Measurements from ENCODE around the gene BCDIN3D.

Gene BCDIN3D

GRCh38 chr12:49838973-49839633 lies 3.8 kb downstream of the BCDIN3D start:
- no peak overlapping the region for H3K4me3 ChIP-seq (ENCODE audit: control insufficient read depth, low read depth, low read length)
- peak; percentile 54 for DNase-seq (ENCODE audit: low read depth)
- TF ChIP-seq, protein P1, sequence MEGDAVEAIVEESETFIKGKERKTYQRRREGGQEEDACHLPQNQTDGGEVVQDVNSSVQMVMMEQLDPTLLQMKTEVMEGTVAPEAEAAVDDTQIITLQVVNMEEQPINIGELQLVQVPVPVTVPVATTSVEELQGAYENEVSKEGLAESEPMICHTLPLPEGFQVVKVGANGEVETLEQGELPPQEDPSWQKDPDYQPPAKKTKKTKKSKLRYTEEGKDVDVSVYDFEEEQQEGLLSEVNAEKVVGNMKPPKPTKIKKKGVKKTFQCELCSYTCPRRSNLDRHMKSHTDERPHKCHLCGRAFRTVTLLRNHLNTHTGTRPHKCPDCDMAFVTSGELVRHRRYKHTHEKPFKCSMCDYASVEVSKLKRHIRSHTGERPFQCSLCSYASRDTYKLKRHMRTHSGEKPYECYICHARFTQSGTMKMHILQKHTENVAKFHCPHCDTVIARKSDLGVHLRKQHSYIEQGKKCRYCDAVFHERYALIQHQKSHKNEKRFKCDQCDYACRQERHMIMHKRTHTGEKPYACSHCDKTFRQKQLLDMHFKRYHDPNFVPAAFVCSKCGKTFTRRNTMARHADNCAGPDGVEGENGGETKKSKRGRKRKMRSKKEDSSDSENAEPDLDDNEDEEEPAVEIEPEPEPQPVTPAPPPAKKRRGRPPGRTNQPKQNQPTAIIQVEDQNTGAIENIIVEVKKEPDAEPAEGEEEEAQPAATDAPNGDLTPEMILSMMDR (conservative IDR thresholded peaks at IDR 0.05; ENCODE audit: control insufficient read depth, insufficient read depth, low read depth, low read length) = peak; percentile 77

DNA sequence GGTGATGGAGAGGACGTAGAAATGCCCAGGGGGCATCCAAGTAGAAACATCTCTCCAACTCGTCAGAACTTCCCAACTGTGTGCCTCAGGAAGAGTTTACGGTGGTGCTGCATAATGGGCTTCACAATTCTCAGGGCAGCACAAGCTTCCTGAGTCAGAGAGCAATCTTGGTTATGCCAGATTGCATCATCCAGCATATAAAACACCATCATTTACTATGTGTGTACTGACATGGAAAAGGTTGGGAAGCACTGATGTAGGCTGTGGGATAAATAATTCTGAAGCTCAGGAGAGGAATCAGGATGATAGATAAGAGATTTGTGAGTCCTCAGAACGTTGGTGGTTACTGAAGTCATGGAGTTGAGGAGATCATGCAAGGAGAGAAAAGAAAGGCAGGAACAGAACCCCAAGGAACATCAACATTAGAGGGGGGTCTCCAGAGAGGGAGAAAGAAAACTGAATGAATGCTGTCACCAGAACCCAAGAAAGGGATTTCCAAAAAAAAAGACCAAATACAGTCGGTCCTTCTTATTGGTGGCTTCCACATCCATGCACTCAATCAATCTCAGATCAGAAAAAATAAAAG lies 10.0 kb downstream of the BCDIN3D start:
- DNase-seq (ENCODE audit: low read depth) = peak; percentile 73
- no peak overlapping the region for H3K4me3 ChIP-seq (ENCODE audit: control insufficient read depth, low read depth, low read length)
- TF ChIP-seq, protein P1 (conservative IDR thresholded peaks at IDR 0.05; ENCODE audit: control insufficient read depth, insufficient read depth, low read depth, low read length) = no peak

GRCh38 chr12:49831717-49832116 lies 11.2 kb downstream of the BCDIN3D start:
- H3K4me3 ChIP-seq (ENCODE audit: control insufficient read depth, low read depth, low read length) = no peak overlapping the region
- no peak for DNase-seq (ENCODE audit: low read depth)
- TF ChIP-seq, protein P1 (conservative IDR thresholded peaks at IDR 0.05; ENCODE audit: control insufficient read depth, insufficient read depth, low read depth, low read length) = no peak

DNA sequence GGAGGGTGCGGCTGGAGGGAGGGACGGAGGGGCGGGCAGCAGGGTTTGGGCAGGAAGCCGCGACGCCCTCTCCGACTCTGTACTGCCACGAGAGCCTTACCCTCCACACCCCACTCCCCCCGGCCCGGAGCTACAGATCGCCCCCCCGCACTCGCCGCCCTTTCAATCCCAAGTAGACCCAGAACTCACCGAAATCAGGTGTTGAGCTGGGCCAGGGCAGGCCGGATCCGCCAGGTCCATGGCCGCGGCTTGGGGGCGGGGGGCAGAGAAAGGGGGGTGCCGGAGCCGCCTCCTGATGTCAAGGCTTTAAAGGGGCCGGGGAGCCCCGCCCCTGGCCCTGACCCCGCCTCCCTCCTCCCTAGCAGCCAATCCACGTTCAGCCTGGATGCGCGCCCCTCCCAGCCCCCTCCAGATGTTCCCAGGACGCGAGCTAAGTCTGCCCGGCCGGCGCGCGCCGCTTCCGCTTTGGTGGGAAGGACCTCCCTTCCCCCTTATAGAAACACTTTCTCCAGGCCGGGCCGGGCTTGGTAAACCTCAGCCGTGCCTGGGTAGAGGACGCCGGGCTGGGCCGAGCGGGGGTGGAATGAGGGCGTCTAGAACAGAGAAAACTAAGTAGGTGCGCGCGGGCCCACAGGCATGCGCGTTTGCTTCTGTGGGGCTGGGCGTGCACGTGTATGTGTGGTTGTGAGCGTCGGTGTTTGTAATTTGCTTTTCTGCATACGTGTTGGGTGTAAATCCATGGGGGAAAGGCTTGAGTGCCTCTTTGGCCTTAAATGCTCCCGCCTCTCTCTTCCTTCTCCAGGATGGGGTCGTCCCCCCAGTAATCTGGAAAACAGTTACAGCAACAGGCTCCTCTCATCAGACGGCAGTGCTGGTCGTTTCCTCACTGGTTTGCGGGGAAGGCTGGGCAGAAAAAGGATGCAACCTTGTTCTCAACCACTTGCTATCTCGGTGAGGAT lies 14.5 kb downstream of the BCDIN3D start, which contains the start of gene NCKAP5L:
Gene NCKAP5L, minus strand, starts transcription at position 281 of the 959 bp plus-strand sequence. CDS start 24,369 bp downstream, outside the sequence.
- peak; percentile 95 for DNase-seq (ENCODE audit: low read depth)
- peak within 1 kb of the TSS; percentile 80 for H3K4me3 ChIP-seq (ENCODE audit: control insufficient read depth, low read depth, low read length)
- TF ChIP-seq, protein P1 (conservative IDR thresholded peaks at IDR 0.05; ENCODE audit: control insufficient read depth, insufficient read depth, low read depth, low read length) = no peak

DNA sequence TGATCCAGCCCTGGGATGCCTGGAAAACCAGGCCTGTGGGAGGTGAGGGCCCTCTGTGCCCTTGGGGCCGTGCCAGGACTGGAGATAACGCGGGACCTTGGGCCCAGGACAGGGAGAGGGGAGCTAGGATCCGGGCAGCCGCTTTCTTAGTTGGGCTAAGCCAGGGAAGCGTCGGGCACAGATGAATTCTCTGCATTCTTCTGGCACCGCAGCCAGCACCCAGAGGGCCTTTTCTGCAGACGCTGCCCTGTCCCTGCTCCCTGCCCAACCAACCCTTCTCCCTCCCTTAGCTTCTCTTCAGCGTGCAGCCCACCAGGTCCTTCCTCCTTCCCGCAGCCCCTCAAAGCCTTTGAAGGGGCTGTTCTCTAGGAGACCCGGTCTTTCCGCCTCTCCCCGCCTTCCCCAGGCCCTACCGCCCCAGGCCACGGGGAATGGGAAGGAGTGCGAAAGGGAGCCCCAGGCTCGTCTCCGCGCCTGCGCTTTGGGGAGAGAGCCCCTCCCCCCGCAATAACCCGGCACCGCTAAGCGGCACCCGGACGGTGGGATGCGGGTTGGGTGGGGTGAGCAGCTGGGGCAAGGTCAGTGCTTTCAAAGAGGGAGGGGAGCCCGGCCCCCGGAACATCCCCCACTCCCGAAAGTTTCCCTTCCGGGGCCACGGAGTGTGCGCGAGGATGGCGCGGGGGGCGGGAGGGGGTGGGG lies 15.4 kb downstream of the BCDIN3D start:
- TF ChIP-seq, protein P1 (conservative IDR thresholded peaks at IDR 0.05; ENCODE audit: control insufficient read depth, insufficient read depth, low read depth, low read length) = no peak
- peak overlapping the region; percentile 80 for H3K4me3 ChIP-seq (ENCODE audit: control insufficient read depth, low read depth, low read length)
- DNase-seq (ENCODE audit: low read depth) = peak; percentile 38

DNA sequence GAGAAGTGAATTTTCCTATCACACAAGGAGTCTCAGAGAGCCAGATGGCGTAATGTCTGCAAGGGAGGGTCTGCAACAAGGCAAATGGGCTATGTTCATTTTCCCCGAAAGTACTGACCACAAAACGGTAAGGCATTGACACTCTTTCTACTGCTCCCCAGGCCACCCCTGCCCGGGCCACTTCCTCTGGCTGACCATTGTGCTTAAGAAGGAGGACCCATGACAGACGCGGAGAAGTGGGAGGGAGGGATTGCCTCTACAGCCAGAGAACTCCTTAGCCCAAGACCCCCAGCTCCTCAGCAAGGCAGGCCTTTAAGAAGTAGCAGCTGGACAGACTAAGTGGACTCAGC lies 15.9 kb downstream of the BCDIN3D start:
- TF ChIP-seq, protein P1 (conservative IDR thresholded peaks at IDR 0.05; ENCODE audit: control insufficient read depth, insufficient read depth, low read depth, low read length) = no peak
- H3K4me3 ChIP-seq (ENCODE audit: control insufficient read depth, low read depth, low read length) = peak overlapping the region; percentile 80
- DNase-seq (ENCODE audit: low read depth) = no peak

Data from fibroblast of mammary gland (primary cell).